ENCODE measurements around the gene DNAH14. TPM values are rescaled to one million over a fixed set of nuclear protein-coding genes. Genes with fewer than 3 reads are reported as not detected.
"Not testable (repeated sequence)": the region's sequence is repeated elsewhere in the genome, so short reads cannot be mapped to it uniquely, and the experiment has no call there.

The DNAH14 gene
- total and polyA plus RNA-seq, 9 of the 15 experiments (the other 6 are each of a cell fraction or from before 2014, with no cell fraction given): 58.4 to 142 (median 98.4) TPM

GRCh38 chr1:225207791-225208190 is 278.3 kb downstream of the DNAH14 start:
- FAIRE-seq: no peak
- H3K9me1 ChIP-seq (ENCODE audit: control insufficient read depth, insufficient read depth, low read length): no peaks in the 10 kb centered on the region
- TF ChIP-seq NR4A1 (CRISPR knock-in tag; IDR thresholded peaks at IDR 0.05) (no peak), NR4A1 (tag; IDR thresholded peaks at IDR 0.05) (no peak), CHD2 (IDR thresholded peaks at IDR 0.05; ENCODE audit: low read depth, low read length) (no peak), ZNF282 (CRISPR knock-in tag; IDR thresholded peaks at IDR 0.05) (no peak), ZNF655 (CRISPR knock-in tag; IDR thresholded peaks at IDR 0.05) (no peak)
- no TSS peak for BruUV-seq (replicated peaks)
- H3K27ac ChIP-seq (ENCODE audit: extremely low read depth, low read depth, low read length): no peak overlapping the region
- intact Hi-C loops (cut with micrococcal nuclease): no loop called here
- no peaks in the 10 kb centered on the region for H3K79me2 ChIP-seq (ENCODE audit: control insufficient read depth, insufficient read depth, low read length)
- no peak for ATAC-seq
- DNase-seq (ENCODE audit: extremely low read depth in 1 of 4, low spot score in 3 of 4): no peak
- ChIA-PET POLR2A (no interaction called here), CTCF (ENCODE audit: low intra/inter-chr PET ratio) (interaction anchor here (0.7 kb wide), 1 partner anchor 124 kb away, joined by 3 read pairs; no protein-coding TSS in a partner anchor)
- H3K4me1 ChIP-seq (replicated peaks in 1 of 2; ENCODE audit: control insufficient read depth in 2 of 2, insufficient read depth in 2 of 2, low read length in 2 of 2): no peaks in the 10 kb centered on the region
- 0% methylated on average over 2 of the region's 2 CpGs for WGBS (ENCODE audit: insufficient coverage, low coverage, missing lambda C conversion rate)
- H4K20me1 ChIP-seq (replicated peaks; ENCODE audit: control insufficient read depth, insufficient read depth, low read length): no peaks in the 10 kb centered on the region
- H3K4me3 ChIP-seq: no peak overlapping the region
- H3K4me2 ChIP-seq (ENCODE audit: insufficient read depth, low read length): no peak overlapping the region
- H3K36me3 ChIP-seq (ENCODE audit: control insufficient read depth, insufficient read depth, low read length): no peaks in the 10 kb centered on the region
- H3K9ac ChIP-seq (ENCODE audit: insufficient read depth in 1 of 2, low read depth in 2 of 2, low read length in 2 of 2): no peak overlapping the region
- no peaks in the 10 kb centered on the region for H3K27me3 ChIP-seq (ENCODE audit: control insufficient read depth in 2 of 2, insufficient read depth in 2 of 2, low read length in 2 of 2)
- no peaks in the 10 kb centered on the region for H3K9me3 ChIP-seq (replicated peaks; ENCODE audit: control insufficient read depth, insufficient read depth, low read depth, low read length)
- no peak overlapping the region for H2AFZ ChIP-seq (ENCODE audit: low read depth, low read length)
- in situ Hi-C loops (cut with MboI): no loop called here

GRCh38 chr1:225209153-225209552 is 279.7 kb downstream of the DNAH14 start:
- POLR2A ChIA-PET: no interaction called here
- DNase-seq (ENCODE audit: extremely low read depth in 1 of 4, low spot score in 3 of 4) (no peak), ATAC-seq (no peak), FAIRE-seq (no peak)
- in situ Hi-C loops (cut with MboI) (no loop called here), intact Hi-C loops (cut with micrococcal nuclease) (no loop called here)
- TF ChIP-seq HDAC6 (IDR thresholded peaks at IDR 0.05; ENCODE audit: low read depth, low read length): no peak
- Histone ChIP-seq H3K27me3 (ENCODE audit: control insufficient read depth in 2 of 2, insufficient read depth in 2 of 2, low read length in 2 of 2) (no peaks in the 10 kb centered on the region), H3K4me1 (replicated peaks in 1 of 2; ENCODE audit: control insufficient read depth in 2 of 2, insufficient read depth in 2 of 2, low read length in 2 of 2) (no peaks in the 10 kb centered on the region), H3K9me1 (ENCODE audit: control insufficient read depth, insufficient read depth, low read length) (no peaks in the 10 kb centered on the region), H3K79me2 (ENCODE audit: control insufficient read depth, insufficient read depth, low read length) (no peaks in the 10 kb centered on the region), H2AFZ (ENCODE audit: low read depth, low read length) (no peak overlapping the region), H4K20me1 (replicated peaks; ENCODE audit: control insufficient read depth, insufficient read depth, low read length) (no peaks in the 10 kb centered on the region), H3K9ac (ENCODE audit: insufficient read depth in 1 of 2, low read depth in 2 of 2, low read length in 2 of 2) (no peak overlapping the region), H3K36me3 (ENCODE audit: control insufficient read depth, insufficient read depth, low read length) (no peaks in the 10 kb centered on the region), H3K4me3 (no peak overlapping the region), H3K9me3 (replicated peaks; ENCODE audit: control insufficient read depth, insufficient read depth, low read depth, low read length) (no peaks in the 10 kb centered on the region), H3K4me2 (ENCODE audit: insufficient read depth, low read length) (no peak overlapping the region), H3K27ac (ENCODE audit: extremely low read depth, low read depth, low read length) (no peak overlapping the region)
- CTCF ChIA-PET (ENCODE audit: low intra/inter-chr PET ratio): no interaction called here
- BruUV-seq (replicated peaks): no TSS peak

GRCh38 chr1:225210180-225210579 is 280.7 kb downstream of the DNAH14 start:
- H3K9me3 ChIP-seq (replicated peaks; ENCODE audit: control insufficient read depth, insufficient read depth, low read depth, low read length); H2AFZ ChIP-seq (ENCODE audit: low read depth, low read length); H3K4me1 ChIP-seq (replicated peaks in 1 of 2; ENCODE audit: control insufficient read depth in 2 of 2, insufficient read depth in 2 of 2, low read length in 2 of 2); CTCF ChIA-PET (ENCODE audit: low intra/inter-chr PET ratio); ATAC-seq; H3K4me2 ChIP-seq (ENCODE audit: insufficient read depth, low read length); DNase-seq (ENCODE audit: extremely low read depth in 1 of 4, low spot score in 3 of 4); H3K27ac ChIP-seq (ENCODE audit: extremely low read depth, low read depth, low read length); BruUV-seq (replicated peaks); H3K36me3 ChIP-seq (ENCODE audit: control insufficient read depth, insufficient read depth, low read length); H4K20me1 ChIP-seq (replicated peaks; ENCODE audit: control insufficient read depth, insufficient read depth, low read length); H3K27me3 ChIP-seq (ENCODE audit: control insufficient read depth in 2 of 2, insufficient read depth in 2 of 2, low read length in 2 of 2); in situ Hi-C loops (cut with MboI); FAIRE-seq; H3K9me1 ChIP-seq (ENCODE audit: control insufficient read depth, insufficient read depth, low read length); intact Hi-C loops (cut with micrococcal nuclease); H3K79me2 ChIP-seq (ENCODE audit: control insufficient read depth, insufficient read depth, low read length); POLR2A ChIA-PET; H3K4me3 ChIP-seq; H3K9ac ChIP-seq (ENCODE audit: insufficient read depth in 1 of 2, low read depth in 2 of 2, low read length in 2 of 2): not testable (repeated sequence)
- 2% methylated on average over 3 of the region's 3 CpGs for WGBS (ENCODE audit: insufficient coverage, low coverage, missing lambda C conversion rate)

Data from K562 (cell line).